SK-N-SH treated with all-trans-retinoic acid at 6 μM for 48 hours (cell line): ENCODE results near the gene CPT1C.
A peak's percentile ranks its signal among the peaks of the same experiment; 100 is the strongest.

Experiments
- ARNTL ChIP-seq: fragments of 450-650 bp; formaldehyde crosslinking; IDR thresholded peaks from 2 replicates; pipeline ENCODE4 v1.5.0; 2020; ENCODE audit warnings: low read depth, mild to moderate bottlenecking, moderate library complexity, borderline replicate concordance
- BACH2 ChIP-seq: fragments of 250-450 bp; sonication (Bioruptor Pico); IDR thresholded peaks from 2 replicates; pipeline ENCODE4 v1.9.0; 2021; ENCODE audit warnings: mild to moderate bottlenecking, borderline replicate concordance
- ESRRG ChIP-seq: fragments of 250-450 bp; sonication (Bioruptor Pico); IDR thresholded peaks from 2 replicates; pipeline ENCODE4 v1.6.1; 2021; ENCODE audit warnings: mild to moderate bottlenecking
- GLIS3 ChIP-seq: fragments of 250-450 bp; sonication (Bioruptor Pico); IDR thresholded peaks from 2 replicates; pipeline ENCODE4 v1.5.0; 2020; ENCODE audit warnings: mild to moderate bottlenecking, moderate library complexity
- ISL1 ChIP-seq: fragments of 250-450 bp; sonication (Bioruptor Pico); IDR thresholded peaks from 2 replicates; pipeline ENCODE4 v2.1.2; 2022; ENCODE audit warnings: mild to moderate bottlenecking, moderate library complexity
- PATZ1 ChIP-seq: fragments of 250-450 bp; sonication (Bioruptor Pico); IDR thresholded peaks from 2 replicates; pipeline ENCODE4 v1.8.0; 2020; ENCODE audit warnings: mild to moderate bottlenecking, moderate library complexity, borderline replicate concordance
- TCF4 ChIP-seq: fragments of 250-450 bp; sonication (Bioruptor Pico); IDR thresholded peaks from 2 replicates; pipeline ENCODE4 v1.8.0; 2021; ENCODE audit warnings: mild to moderate bottlenecking, moderate library complexity, borderline replicate concordance
- TOX ChIP-seq: fragments of 250-450 bp; sonication (Bioruptor Pico); IDR thresholded peaks from 2 replicates; pipeline ENCODE4 v1.8.0; 2021; ENCODE audit warnings: mild to moderate bottlenecking, moderate library complexity, borderline replicate concordance
- TSHZ2 ChIP-seq: fragments of 250-450 bp; sonication (Bioruptor Pico); IDR thresholded peaks from 2 replicates; pipeline ENCODE4 v1.5.0; 2020; ENCODE audit warnings: mild to moderate bottlenecking, moderate library complexity
- ZNF8 ChIP-seq: fragments of 450-650 bp; formaldehyde crosslinking; IDR thresholded peaks from 2 replicates; pipeline ENCODE4 v1.5.0; 2020; ENCODE audit warnings: mild to moderate bottlenecking, moderate library complexity

- no peak for TF ChIP-seq ARNTL (CRISPR knock-in tag)
- TF ChIP-seq TSHZ2, result no peak
- TF ChIP-seq ESRRG (CRISPR knock-in tag), result no peak
- no peak for TF ChIP-seq GLIS3 (CRISPR knock-in tag)
- TF ChIP-seq ZNF8 (CRISPR knock-in tag), result no peak
- TF ChIP-seq ISL1, result no peak
- no peak for TF ChIP-seq TOX (CRISPR knock-in tag)
- no peak for TF ChIP-seq BACH2 (CRISPR knock-in tag)
- TF ChIP-seq TCF4 (CRISPR knock-in tag), result peak; percentile 49; the same call in 1 of the 2 replicates
- no peak for TF ChIP-seq PATZ1 (CRISPR knock-in tag)
Measured at GRCh38 chr19:49712397-49712859, 21.5 kb downstream of the CPT1C start.
